ENCODE results near the gene UBE2V1.

The UBE2V1 gene

GRCh38 chr20:50128520-50128905 lies 15.6 kb upstream of the UBE2V1 start:
- DNase-seq (ENCODE audit: low read depth), result no peak
- TF ChIP-seq, protein P1, sequence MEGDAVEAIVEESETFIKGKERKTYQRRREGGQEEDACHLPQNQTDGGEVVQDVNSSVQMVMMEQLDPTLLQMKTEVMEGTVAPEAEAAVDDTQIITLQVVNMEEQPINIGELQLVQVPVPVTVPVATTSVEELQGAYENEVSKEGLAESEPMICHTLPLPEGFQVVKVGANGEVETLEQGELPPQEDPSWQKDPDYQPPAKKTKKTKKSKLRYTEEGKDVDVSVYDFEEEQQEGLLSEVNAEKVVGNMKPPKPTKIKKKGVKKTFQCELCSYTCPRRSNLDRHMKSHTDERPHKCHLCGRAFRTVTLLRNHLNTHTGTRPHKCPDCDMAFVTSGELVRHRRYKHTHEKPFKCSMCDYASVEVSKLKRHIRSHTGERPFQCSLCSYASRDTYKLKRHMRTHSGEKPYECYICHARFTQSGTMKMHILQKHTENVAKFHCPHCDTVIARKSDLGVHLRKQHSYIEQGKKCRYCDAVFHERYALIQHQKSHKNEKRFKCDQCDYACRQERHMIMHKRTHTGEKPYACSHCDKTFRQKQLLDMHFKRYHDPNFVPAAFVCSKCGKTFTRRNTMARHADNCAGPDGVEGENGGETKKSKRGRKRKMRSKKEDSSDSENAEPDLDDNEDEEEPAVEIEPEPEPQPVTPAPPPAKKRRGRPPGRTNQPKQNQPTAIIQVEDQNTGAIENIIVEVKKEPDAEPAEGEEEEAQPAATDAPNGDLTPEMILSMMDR (IDR thresholded peaks at IDR 0.05; ENCODE audit: control insufficient read depth, extremely low read depth, insufficient read depth), result no peak
- no peak overlapping the region for H3K4me3 ChIP-seq (ENCODE audit: low read depth, low read length)

DNA sequence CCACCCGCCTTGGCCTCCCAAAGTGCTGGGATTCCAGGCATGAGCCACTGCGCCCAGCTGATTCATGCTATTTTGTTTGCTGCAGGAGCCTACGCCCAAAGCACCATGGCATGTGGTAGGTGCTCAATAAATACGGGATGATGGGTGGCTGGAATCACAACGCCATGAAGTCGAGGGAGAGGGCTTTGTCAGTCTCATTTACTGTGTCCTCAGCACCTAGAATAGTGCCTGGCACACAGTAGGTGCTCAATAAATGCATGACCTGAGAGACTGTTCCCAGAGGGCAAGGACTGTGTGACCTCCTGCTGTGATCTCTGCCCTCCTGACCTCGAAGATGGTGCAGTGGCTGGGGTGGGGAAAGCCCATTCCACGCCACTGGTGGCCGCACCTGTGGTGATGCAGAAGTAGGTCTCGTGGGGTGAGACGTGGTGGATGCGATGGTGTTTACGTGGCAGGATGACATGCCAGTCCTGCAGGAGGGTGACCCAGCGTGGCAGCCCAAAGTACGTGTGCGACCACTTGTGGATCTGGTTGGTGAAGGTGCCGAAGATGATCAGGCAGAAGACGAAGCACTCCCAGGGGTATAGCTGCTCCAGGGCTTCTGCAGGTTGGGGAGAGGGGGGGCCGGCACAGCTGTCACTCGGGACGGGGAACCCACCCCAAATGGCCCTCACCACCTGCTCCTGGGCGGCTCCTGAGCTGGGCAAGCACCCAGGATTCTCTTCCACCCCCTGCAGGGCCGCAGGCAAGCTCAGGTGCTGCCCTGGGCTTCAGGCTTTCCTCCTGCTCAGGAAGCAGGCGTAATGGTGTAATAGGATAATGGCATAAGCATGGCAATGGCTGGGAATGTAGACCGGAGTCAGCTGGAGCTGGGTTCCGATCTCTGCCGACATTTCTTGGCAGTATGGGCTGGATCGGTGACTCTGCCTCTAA lies 14.9 kb upstream of the UBE2V1 start:
- TF ChIP-seq, protein P1 (IDR thresholded peaks at IDR 0.05; ENCODE audit: control insufficient read depth, extremely low read depth, insufficient read depth), result no peak
- no peak for DNase-seq (ENCODE audit: low read depth)
- H3K4me3 ChIP-seq (ENCODE audit: low read depth, low read length), result no peak overlapping the region

DNA sequence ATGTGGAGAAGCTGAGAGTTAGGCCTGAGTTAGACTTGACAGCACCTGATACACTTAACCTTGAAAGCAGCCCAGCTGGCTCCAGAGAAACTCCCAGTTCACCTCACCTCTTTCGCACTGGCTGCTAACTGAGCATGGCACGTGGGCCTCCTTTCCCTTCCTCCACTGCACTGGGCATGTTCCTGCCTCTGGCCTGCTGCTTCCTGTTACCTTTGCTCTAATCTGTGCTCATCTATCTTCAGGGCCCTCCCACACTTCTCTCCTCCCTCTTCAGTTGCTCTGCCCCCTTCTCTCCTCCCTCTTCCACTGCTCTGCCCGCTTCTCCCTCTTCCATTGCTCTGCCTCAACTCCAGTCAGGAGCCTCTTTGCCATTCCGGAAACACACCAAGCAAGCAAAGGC lies 13.7 kb upstream of the UBE2V1 start:
- TF ChIP-seq, protein P1 (IDR thresholded peaks at IDR 0.05; ENCODE audit: control insufficient read depth, extremely low read depth, insufficient read depth), result no peak
- no peak for DNase-seq (ENCODE audit: low read depth)
- H3K4me3 ChIP-seq (ENCODE audit: low read depth, low read length), result no peak overlapping the region

GRCh38 chr20:50125279-50125678 lies 12.3 kb upstream of the UBE2V1 start:
- no peak overlapping the region for H3K4me3 ChIP-seq (ENCODE audit: low read depth, low read length)
- TF ChIP-seq, protein P1 (IDR thresholded peaks at IDR 0.05; ENCODE audit: control insufficient read depth, extremely low read depth, insufficient read depth), result no peak
- no peak for DNase-seq (ENCODE audit: low read depth)

GRCh38 chr20:50124496-50124895 lies 11.5 kb upstream of the UBE2V1 start:
- H3K4me3 ChIP-seq (ENCODE audit: low read depth, low read length), result no peak overlapping the region
- DNase-seq (ENCODE audit: low read depth), result no peak
- TF ChIP-seq, protein P1 (IDR thresholded peaks at IDR 0.05; ENCODE audit: control insufficient read depth, extremely low read depth, insufficient read depth), result no peak

- TF ChIP-seq, protein P1 (IDR thresholded peaks at IDR 0.05; ENCODE audit: control insufficient read depth, extremely low read depth, insufficient read depth), result no peak
- H3K4me3 ChIP-seq (ENCODE audit: low read depth, low read length), result no peak overlapping the region
- no peak for DNase-seq (ENCODE audit: low read depth)
Observed at GRCh38 chr20:50123418-50123817, 10.5 kb upstream of the UBE2V1 start.

Measured in LNCaP clone FGC (cell line).